HepG2 (cell line): ENCODE measurements around the gene ALDH7A1. TPM values are rescaled to one million over a fixed set of nuclear protein-coding genes. Genes with fewer than 3 reads are reported as not detected.

Experiments used
- ATAC-seq: fragments of 200-7000 bp; cut with Tn5 transposase; 3 replicates; pipeline ENCODE4 v1.9.1; 2020; ENCODE audit warnings: mild to moderate bottlenecking, moderate library complexity
- BruUV-seq: library from RNA; stranded (reverse); fragments of 400-500 nt; replicated peaks from 2 replicates; lab custom pipeline; 2021; lab: Mats Ljungman, UMichigan
- CTCF ChIA-PET: fragments of 300-600 bp; formaldehyde crosslinking; extraction: SDS; loops from one replicate; lab custom pipeline; 2021; ENCODE audit warnings: low total read pairs, inconsistent platforms, low intra/inter-chr PET ratio; lab: Yijun Ruan, JAX
- POLR2A ChIA-PET: fragments of 350-600 bp; sonication (Branson Sonifier 250); formaldehyde crosslinking; loops from one replicate; lab custom pipeline; 2020; ENCODE audit warnings: antibody characterized with exemption, inconsistent platforms; lab: Yijun Ruan, JAX
- DNase-seq: peaks from one replicate; pipeline ENCODE4 v3.0.0-alpha.2; 2015; ENCODE audit warnings: low spot score
- FAIRE-seq: peaks from 3 replicates; lab custom pipeline; 2011; peaks lifted over from hg19 to GRCh38; lab: Jason Lieb, UNC
- H2AFZ ChIP-seq: one replicate; pipeline ENCODE4 v1.6.1; 2011; ENCODE audit warnings: low read length, inconsistent platforms
- H3K27ac ChIP-seq: fragments of 300-600 bp; 3 replicates; pipeline ENCODE4 v1.8.0; 2011; ENCODE audit warnings: mixed run types, mild to moderate bottlenecking, mixed read lengths, low read length, inconsistent platforms; ENCODE audit not compliant: insufficient read depth; ENCODE audit errors: extremely low read length
- H3K27me3 ChIP-seq, 2 experiments: fragments of 200-600 bp in 1 of 2; 2 replicates in 1 of 2; 3 replicates in 1 of 2; pipeline versions ENCODE4 v1.6.0 to v1.8.0; 2011; ENCODE audit warnings: low read length in 2 of 2, mild to moderate bottlenecking in 2 of 2, moderate library complexity in 2 of 2, inconsistent platforms in 1 of 2; ENCODE audit not compliant: insufficient read depth in 2 of 2, control insufficient read depth in 1 of 2
- H3K36me3 ChIP-seq, 2 experiments: fragments of 200-600 bp in 1 of 2; replicated peaks in 1 of 2; 2 replicates in 1 of 2; 3 replicates in 1 of 2; pipeline versions ENCODE4 v1.5.1 to v1.8.0; 2011; ENCODE audit warnings: low read length in 2 of 2, inconsistent platforms in 1 of 2; ENCODE audit not compliant: insufficient read depth in 2 of 2, control insufficient read depth in 1 of 2
- H3K4me1 ChIP-seq: 2 replicates; pipeline ENCODE4 v1.5.1; 2012; ENCODE audit warnings: low read length, inconsistent platforms; ENCODE audit not compliant: insufficient read depth
- H3K4me2 ChIP-seq: 2 replicates; pipeline ENCODE4 v1.6.0; 2011; ENCODE audit warnings: low read depth, low read length, inconsistent platforms
- H3K4me3 ChIP-seq, 3 experiments: fragments of 200-600 bp in 1 of 3; sonication (generic), shearing (Covaris generic) in 1 of 3; replicated peaks in 1 of 3; 2 replicates each; pipeline ENCODE4 v1.5.1; 2011 to 2016; ENCODE audit warnings: low read length in 3 of 3, inconsistent platforms in 2 of 3, low read depth in 2 of 3, mild to moderate bottlenecking in 2 of 3, control low read depth in 1 of 3, mixed read lengths in 1 of 3; ENCODE audit not compliant: insufficient read depth in 1 of 3
- H3K79me2 ChIP-seq: one replicate; pipeline ENCODE4 v1.6.1; 2011; ENCODE audit warnings: low read length, inconsistent platforms; ENCODE audit not compliant: insufficient read depth
- H3K9ac ChIP-seq: 2 replicates; pipeline ENCODE4 v1.6.0; 2011; ENCODE audit warnings: mild to moderate bottlenecking, low read depth, low read length, inconsistent platforms; ENCODE audit not compliant: insufficient read depth
- H3K9me3 ChIP-seq: 2 replicates; pipeline ENCODE4 v1.5.1; 2012; ENCODE audit warnings: mild to moderate bottlenecking, low read length
- H4K20me1 ChIP-seq: 2 replicates; pipeline ENCODE4 v1.6.0; 2011; ENCODE audit warnings: inconsistent platforms, mild to moderate bottlenecking, low read length, moderate library complexity; ENCODE audit not compliant: insufficient read depth
- AFF4 ChIP-seq: sonication (generic); formaldehyde crosslinking; IDR thresholded peaks from 2 replicates; pipeline ENCODE4 v1.4.0; 2020; ENCODE audit warnings: missing genetic modification reagents
- ATF4 ChIP-seq, 2 experiments: fragments of 450-650 bp in 1 of 2; sonication (generic) in 1 of 2; formaldehyde crosslinking; IDR thresholded peaks; 2 replicates each; pipeline versions ENCODE4 v1.5.0 to v1.8.0; 2020 to 2022; ENCODE audit warnings: mild to moderate bottlenecking in 1 of 2, missing genetic modification reagents in 1 of 2
- ATRX ChIP-seq: sonication (generic); formaldehyde crosslinking; IDR thresholded peaks from 2 replicates; pipeline ENCODE4 v1.4.0; 2020; ENCODE audit warnings: missing genetic modification reagents, borderline replicate concordance
- CERS6 ChIP-seq: sonication (generic); formaldehyde crosslinking; IDR thresholded peaks from 2 replicates; pipeline ENCODE4 v1.5.0; 2020; ENCODE audit warnings: missing genetic modification reagents
- CHD4 ChIP-seq: fragments of 200-600 bp; sonication (generic); IDR thresholded peaks from 2 replicates; pipeline ENCODE4 v1.7.0; 2017; ENCODE audit warnings: mild to moderate bottlenecking, low read length, borderline replicate concordance
- FOXC1 ChIP-seq: sonication (generic); formaldehyde crosslinking; IDR thresholded peaks from 2 replicates; pipeline ENCODE4 v1.8.0; 2022; ENCODE audit warnings: mild to moderate bottlenecking, missing genetic modification reagents, borderline replicate concordance
- HCFC1 ChIP-seq: fragments of 150-350 bp; IDR thresholded peaks from 2 replicates; pipeline ENCODE4 v1.6.1; 2014; ENCODE audit warnings: low read depth, low read length
- REXO4 ChIP-seq: sonication (generic); formaldehyde crosslinking; IDR thresholded peaks from 2 replicates; pipeline ENCODE4 v1.8.0; 2022; ENCODE audit warnings: missing genetic modification reagents, mild to moderate bottlenecking, borderline replicate concordance
- ZNF577 ChIP-seq: sonication (generic); formaldehyde crosslinking; IDR thresholded peaks from 2 replicates; pipeline ENCODE4 v1.4.0; 2020; ENCODE audit warnings: mild to moderate bottlenecking, low read depth, missing genetic modification reagents, borderline replicate concordance
- WGBS: methylation state at CpG from one replicate; pipeline ENCODE4 v1.1.6; 2017; ENCODE audit warnings: low lambda C conversion rate; 5-methylcytosine and 5-hydroxymethylcytosine counted together
- in situ Hi-C: cut with HindIII; loops from 2 replicates; pipeline ENCODE4 v1.10.0; 2017; ENCODE audit warnings: low pct_unique_long_range_greater_than_20kb; ENCODE audit not compliant: extremely low pct_ligation_motif_present
- intact Hi-C: fragments of 100-400 bp; cut with micrococcal nuclease; formaldehyde crosslinking; loops from one replicate; pipeline ENCODE4 v1.10.0; 2022; ENCODE audit not compliant: unreplicated experiment
- polyA plus RNA-seq, 8 experiments: library from polyadenylated mRNA; depleted of rRNA in 3 of 8; stranded (reverse) in 7 of 8; unstranded in 1 of 8; fragments of >200 nt; fragmentation: Illumina TruSeq in 4 of 8; extraction: Trizol in 4 of 8; gene quantifications; 2 replicates each; pipeline versions ENCODE4 v1.2.1 to v1.2.3, GENCODE V29; 2011 to 2016; ENCODE audit warnings: low read depth in 4 of 8, missing spikeins in 1 of 8, mixed read lengths in 1 of 8; ENCODE audit not compliant: insufficient read depth in 1 of 8
- total RNA-seq, 5 experiments: library from RNA; depleted of rRNA; stranded (reverse); fragments of >200 nt; fragmentation: Illumina TruSeq; extraction: Trizol; gene quantifications; 2 replicates each; pipeline ENCODE4 v1.2.3, GENCODE V29; 2016; ENCODE audit warnings: low read depth in 1 of 5

ALDH7A1 gene
- total and polyA plus RNA-seq, 2 of the 13 experiments (the other 11 are each of a cell fraction or from before 2014, with no cell fraction given), result 69.0 to 100 TPM

- BruUV-seq, result no TSS peak
- Histone ChIP-seq H3K4me1 (peaks cover 46% of the 10 kb centered on the region), H3K36me3 (peaks cover 4 to 24% of the 10 kb centered on the region in 2 experiments), H3K4me2 (peak overlapping the region; percentile 11; the same call in 1 of the 2 replicates), H3K27me3 (no peaks in the 10 kb centered on the region; a peak in 1 of 5 replicates), H3K4me3 (no peak overlapping the region), H3K27ac (no peak overlapping the region), H3K79me2 (peaks cover 23% of the 10 kb centered on the region), H3K9ac (no peak overlapping the region), H3K9me3 (no peaks in the 10 kb centered on the region), H4K20me1 (no peaks in the 10 kb centered on the region; the same call in 1 of the 2 replicates), H2AFZ (no peak overlapping the region)
- DNase-seq, result no peak
- TF ChIP-seq ZNF577 (CRISPR knock-in tag) (no peak), CHD4 (no peak), FOXC1 (CRISPR knock-in tag) (no peak), AFF4 (no peak), ATRX (no peak), REXO4 (CRISPR knock-in tag) (no peak), ATF4 (CRISPR knock-in tag; IDR thresholded peaks at IDR 0.05) (no peak), HCFC1 (no peak), CERS6 (CRISPR knock-in tag) (no peak)
- WGBS, result 80% methylated on average over 1 of the region's 1 CpG
- no peak for FAIRE-seq
- CTCF ChIA-PET, result no interaction called here
- in situ Hi-C loops, result no loop called here
- POLR2A ChIA-PET, result no interaction called here
- ATAC-seq, result no peak
- intact Hi-C loops, result no loop called here
Measured at GRCh38 chr5:126591549-126591948, 3.5 kb downstream of the ALDH7A1 start.
